Transverse colon (tissue), 4 donors: ENCODE results near the gene MOBP.

Experiments used
- CTCF ChIP-seq, 5 experiments: fragments of 200-600 bp in 3 of 5; fragments of 450-650 bp in 2 of 5; sonication (generic) in 3 of 5; IDR thresholded peaks; 1 replicate in 2 of 5; 2 replicates in 3 of 5; pipeline ENCODE4 v1.5.1; 2016 to 2017; ENCODE audit warnings: antibody characterized with exemption in 5 of 5, inconsistent platforms in 3 of 5, mild to moderate bottlenecking in 2 of 5, moderate library complexity in 1 of 5
- EP300 ChIP-seq: sonication (generic); formaldehyde crosslinking; IDR thresholded peaks from one replicate; pipeline ENCODE4 v1.6.1; 2017; ENCODE audit warnings: antibody characterized with exemption, low read depth
- POLR2A ChIP-seq: fragments of 450-650 bp; IDR thresholded peaks from one replicate; pipeline ENCODE4 v1.6.1; 2016; ENCODE audit warnings: antibody characterized with exemption, mild to moderate bottlenecking, moderate library complexity
- POLR2AphosphoS5 ChIP-seq, 3 donors: sonication (generic); formaldehyde crosslinking; IDR thresholded peaks; one replicate each; pipeline ENCODE4 v1.6.1; 2016; ENCODE audit warnings: antibody characterized with exemption in 3 of 3

DNA sequence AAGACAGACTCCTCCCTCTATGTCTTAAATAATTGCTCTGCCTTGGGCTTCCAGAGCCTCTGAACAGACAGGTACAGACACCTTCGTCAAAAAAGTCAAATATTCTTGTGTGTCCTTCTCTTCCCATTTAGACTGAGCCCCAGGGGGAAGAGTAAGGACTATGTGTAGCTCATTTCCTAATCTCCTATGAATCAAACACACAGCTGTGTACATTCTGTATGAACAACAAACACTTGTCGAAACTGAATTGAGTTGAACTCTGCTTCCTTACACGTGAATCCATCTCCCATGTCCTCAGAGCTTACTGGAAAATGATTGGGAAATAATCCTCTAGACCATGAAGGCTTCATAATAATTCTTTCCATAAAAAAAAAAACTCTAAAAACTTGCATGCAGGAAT lies 80.8 kb downstream of the MOBP start:
- TF ChIP-seq CTCF (IDR thresholded peaks at IDR 0.05) (no peak), POLR2A (no peak), POLR2AphosphoS5 (IDR thresholded peaks at IDR 0.05) (no peak), EP300 (no peak)
